Parathyroid adenoma (tissue), 2 donors: Measurements from ENCODE around the gene DNAJA2.

ENCODE experiments used
- H2AFZ ChIP-seq: fragments of 300-600 bp; sonication (generic); one replicate; pipeline ENCODE4 v1.7.0; 2017; ENCODE audit warnings: antibody characterized with exemption, mild to moderate bottlenecking
- H3K27ac ChIP-seq: fragments of 300-600 bp; sonication (generic); one replicate; pipeline ENCODE4 v1.7.0; 2017
- H3K27me3 ChIP-seq: fragments of 300-600 bp; sonication (generic); one replicate; pipeline ENCODE4 v1.7.0; 2017; ENCODE audit warnings: low read length; ENCODE audit not compliant: control insufficient read depth, insufficient read depth
- H3K36me3 ChIP-seq: fragments of 300-600 bp; sonication (generic); one replicate; pipeline ENCODE4 v1.7.0; 2017; ENCODE audit warnings: low read length; ENCODE audit not compliant: control insufficient read depth, insufficient read depth
- H3K4me1 ChIP-seq: fragments of 300-600 bp; sonication (generic); one replicate; pipeline ENCODE4 v1.7.0; 2017; ENCODE audit warnings: control low read depth
- H3K4me2 ChIP-seq: fragments of 300-600 bp; sonication (generic); one replicate; pipeline ENCODE4 v1.7.0; 2017; ENCODE audit warnings: low read length
- H3K4me3 ChIP-seq: fragments of 300-600 bp; sonication (generic); one replicate; pipeline ENCODE4 v1.7.0; 2017; ENCODE audit warnings: low read depth, low read length
- H3K79me2 ChIP-seq: fragments of 300-600 bp; sonication (generic); one replicate; pipeline ENCODE4 v1.7.0; 2017; ENCODE audit warnings: control low read depth
- H3K9ac ChIP-seq: fragments of 300-600 bp; sonication (generic); one replicate; pipeline ENCODE4 v1.7.0; 2017; ENCODE audit warnings: mild to moderate bottlenecking
- H3K9me3 ChIP-seq: fragments of 300-600 bp; sonication (generic); one replicate; pipeline ENCODE4 v1.7.0; 2017; ENCODE audit warnings: low read length; ENCODE audit not compliant: control insufficient read depth
- CTCF ChIP-seq: fragments of 300-600 bp; sonication (generic); IDR thresholded peaks from one replicate; pipeline ENCODE4 v1.7.0; 2017; ENCODE audit warnings: antibody characterized with exemption, mild to moderate bottlenecking
- donor health status: primary hyperparathyroidism.

The DNAJA2 gene

GRCh38 chr16:46962629-46963028 is 10.8 kb downstream of the DNAJA2 start:
- Histone ChIP-seq H3K9me3 (no peaks in the 10 kb centered on the region), H3K9ac (no peak overlapping the region), H2AFZ (no peak overlapping the region), H3K4me1 (peaks cover 7% of the 10 kb centered on the region), H3K4me2 (no peak overlapping the region), H3K36me3 (no peaks in the 10 kb centered on the region), H3K4me3 (no peak overlapping the region), H3K79me2 (peaks cover 23% of the 10 kb centered on the region), H3K27me3 (no peaks in the 10 kb centered on the region), H3K27ac (no peak overlapping the region)
- no peak for TF ChIP-seq CTCF

GRCh38 chr16:46961373-46962353 is 11.8 kb downstream of the DNAJA2 start:
- no peak overlapping the region for H3K9ac ChIP-seq

GRCh38 chr16:46954562-46954961 is 18.9 kb downstream of the DNAJA2 start:
- Histone ChIP-seq H3K4me1 (no peaks in the 10 kb centered on the region), H3K27ac (no peak overlapping the region), H3K9ac (no peak overlapping the region), H3K4me2 (no peak overlapping the region), H3K36me3 (no peaks in the 10 kb centered on the region), H2AFZ (no peak overlapping the region), H3K27me3 (no peaks in the 10 kb centered on the region), H3K4me3 (no peak overlapping the region), H3K9me3 (no peaks in the 10 kb centered on the region), H3K79me2 (peaks cover 2% of the 10 kb centered on the region)
- no peak for TF ChIP-seq CTCF

More at GRCh38 chr16:46961373-46962353, 11.8 kb downstream of the DNAJA2 start:
- no peak overlapping the region for H3K27ac ChIP-seq
- TF ChIP-seq CTCF: no peak
- no peak overlapping the region for H2AFZ ChIP-seq
- no peak overlapping the region for H3K4me2 ChIP-seq
- H3K79me2 ChIP-seq: peaks cover 15% of the 10 kb centered on the region
- H3K36me3 ChIP-seq: no peaks in the 10 kb centered on the region
- no peaks in the 10 kb centered on the region for H3K27me3 ChIP-seq
- H3K9me3 ChIP-seq: no peaks in the 10 kb centered on the region
- H3K4me1 ChIP-seq: peaks cover 7% of the 10 kb centered on the region
- no peak overlapping the region for H3K4me3 ChIP-seq

- TF ChIP-seq CTCF: no peak
- H3K9me3 ChIP-seq: no peaks in the 10 kb centered on the region
- no peak overlapping the region for H3K4me3 ChIP-seq
- H3K27ac ChIP-seq: no peak overlapping the region
- H2AFZ ChIP-seq: no peak overlapping the region
- H3K36me3 ChIP-seq: no peaks in the 10 kb centered on the region
- no peaks in the 10 kb centered on the region for H3K27me3 ChIP-seq
- no peaks in the 10 kb centered on the region for H3K79me2 ChIP-seq
- H3K4me1 ChIP-seq: no peaks in the 10 kb centered on the region
- no peak overlapping the region for H3K4me2 ChIP-seq
- no peak overlapping the region for H3K9ac ChIP-seq
Observed at GRCh38 chr16:46950009-46950408, 23.5 kb downstream of the DNAJA2 start.
